Mammary epithelial cell (primary cell): Measurements from ENCODE around the gene GGT1.

Experiments used
- EZH2 ChIP-seq: IDR thresholded peaks from 2 replicates; pipeline ENCODE4 v1.6.1; 2012; ENCODE audit warnings: low read length, inconsistent platforms, borderline replicate concordance
- TF ChIP-seq, protein P1 (sequence below), 2 donors: IDR thresholded peaks in 1 of 2; conservative IDR thresholded peaks in 1 of 2; 2 replicates each; pipeline ENCODE4 v1.5.1; 2011 to 2012; ENCODE audit warnings: inconsistent platforms in 2 of 2, low read length in 2 of 2, mild to moderate bottlenecking in 2 of 2, control low read depth in 1 of 2, low read depth in 1 of 2; ENCODE audit not compliant: insufficient read depth in 1 of 2; ENCODE audit errors: extremely low read depth in 1 of 2

DNA sequence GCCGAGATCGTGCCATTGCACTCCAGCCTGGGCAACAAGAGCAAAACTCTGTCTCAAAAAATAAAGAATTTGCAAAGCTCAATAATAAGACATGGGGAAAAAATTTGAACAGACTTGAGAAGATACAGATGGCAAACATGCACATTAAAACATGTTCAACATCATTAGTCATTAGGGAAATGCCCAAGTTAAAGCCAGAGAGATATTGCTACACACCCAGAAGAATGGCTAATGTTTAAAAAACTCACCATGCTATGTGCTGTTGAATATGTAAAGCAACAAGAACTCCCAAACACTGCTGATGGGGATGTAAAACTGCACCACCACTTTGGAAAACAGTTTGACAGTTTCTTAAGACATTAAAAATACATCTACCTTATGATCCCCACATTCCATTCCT, 22.7 kb upstream of the GGT1 start:
- TF ChIP-seq, protein P1, sequence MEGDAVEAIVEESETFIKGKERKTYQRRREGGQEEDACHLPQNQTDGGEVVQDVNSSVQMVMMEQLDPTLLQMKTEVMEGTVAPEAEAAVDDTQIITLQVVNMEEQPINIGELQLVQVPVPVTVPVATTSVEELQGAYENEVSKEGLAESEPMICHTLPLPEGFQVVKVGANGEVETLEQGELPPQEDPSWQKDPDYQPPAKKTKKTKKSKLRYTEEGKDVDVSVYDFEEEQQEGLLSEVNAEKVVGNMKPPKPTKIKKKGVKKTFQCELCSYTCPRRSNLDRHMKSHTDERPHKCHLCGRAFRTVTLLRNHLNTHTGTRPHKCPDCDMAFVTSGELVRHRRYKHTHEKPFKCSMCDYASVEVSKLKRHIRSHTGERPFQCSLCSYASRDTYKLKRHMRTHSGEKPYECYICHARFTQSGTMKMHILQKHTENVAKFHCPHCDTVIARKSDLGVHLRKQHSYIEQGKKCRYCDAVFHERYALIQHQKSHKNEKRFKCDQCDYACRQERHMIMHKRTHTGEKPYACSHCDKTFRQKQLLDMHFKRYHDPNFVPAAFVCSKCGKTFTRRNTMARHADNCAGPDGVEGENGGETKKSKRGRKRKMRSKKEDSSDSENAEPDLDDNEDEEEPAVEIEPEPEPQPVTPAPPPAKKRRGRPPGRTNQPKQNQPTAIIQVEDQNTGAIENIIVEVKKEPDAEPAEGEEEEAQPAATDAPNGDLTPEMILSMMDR (conservative IDR thresholded peaks at IDR 0.05 in 1 of 2, IDR thresholded peaks at IDR 0.05 in 1 of 2; ENCODE audit: extremely low read depth in 1 of 2, insufficient read depth in 1 of 2, low read depth in 1 of 2, low read length in 2 of 2), result no peak
- no peak for TF ChIP-seq EZH2
